MCF 10A (cell line): ENCODE data around the gene HDLBP. TPM values are rescaled to one million over a fixed set of nuclear protein-coding genes. Genes with fewer than 3 reads are reported as not detected.
A peak's percentile ranks its signal among the peaks of the same experiment; 100 is the strongest.

ENCODE experiments used
- BruUV-seq: library from RNA; stranded (reverse); fragments of 400-500 nt; replicated peaks from 2 replicates; lab custom pipeline; 2021; lab: Mats Ljungman, UMichigan
- CTCF ChIA-PET: fragments of 300-600 bp; sonication (Branson Sonifier 250); formaldehyde crosslinking; extraction: SDS; loops from one replicate; lab custom pipeline; 2021; ENCODE audit warnings: antibody characterized with exemption, inconsistent platforms; lab: Yijun Ruan, JAX
- POLR2A ChIA-PET: fragments of 300-600, 350-650 bp; sonication (Branson Sonifier 250); formaldehyde crosslinking; extraction: SDS; loops from one replicate; lab custom pipeline; 2020; ENCODE audit warnings: antibody characterized with exemption, inconsistent platforms; lab: Yijun Ruan, JAX
- DNase-seq: peaks from one replicate; pipeline ENCODE4 v3.0.0-alpha.2; 2018; ENCODE audit not compliant: unreplicated experiment
- H3K27ac Mint-ChIP-seq: one replicate; pipeline ENCODE4 v1.8.0; 2022; ENCODE audit warnings: mild to moderate bottlenecking, low read depth, mixed read lengths; ENCODE audit not compliant: unreplicated experiment
- H3K27me3 Mint-ChIP-seq: one replicate; pipeline ENCODE4 v1.8.0; 2022; ENCODE audit warnings: mixed read lengths; ENCODE audit not compliant: insufficient read depth, unreplicated experiment
- H3K36me3 Mint-ChIP-seq: one replicate; pipeline ENCODE4 v1.8.0; 2022; ENCODE audit warnings: mild to moderate bottlenecking, moderate library complexity, mixed read lengths; ENCODE audit not compliant: insufficient read depth, unreplicated experiment
- H3K4me1 Mint-ChIP-seq: one replicate; pipeline ENCODE4 v1.8.0; 2022; ENCODE audit warnings: mixed read lengths; ENCODE audit not compliant: insufficient read depth, unreplicated experiment
- H3K4me3 Mint-ChIP-seq: one replicate; pipeline ENCODE4 v1.8.0; 2022; ENCODE audit warnings: mild to moderate bottlenecking, moderate library complexity, mixed read lengths; ENCODE audit not compliant: unreplicated experiment
- H3K9me3 Mint-ChIP-seq: one replicate; pipeline ENCODE4 v1.8.0; 2022; ENCODE audit warnings: mixed read lengths; ENCODE audit not compliant: unreplicated experiment
- CTCF ChIP-seq: fragments of 200-600 bp; IDR thresholded peaks from one replicate; pipeline ENCODE4 v1.8.0; 2022; ENCODE audit warnings: antibody characterized with exemption, mild to moderate bottlenecking; ENCODE audit not compliant: unreplicated experiment
- intact Hi-C: fragments of 100-400 bp; cut with micrococcal nuclease; formaldehyde crosslinking; loops from 2 replicates; pipeline ENCODE4 v1.14.1; 2022
- total RNA-seq: library from RNA; stranded (reverse); gene quantifications from 2 replicates; pipeline ENCODE4 v1.2.3, GENCODE V29; 2022

Gene HDLBP
- total RNA-seq, 1 experiment from 2014 or later = 670 TPM

GRCh38 chr2:241263061-241263460 lies 52.4 kb downstream of the HDLBP start:
- TF ChIP-seq CTCF = no peak
- Mint-ChIP-seq H3K4me3 (no peak overlapping the region), H3K36me3 (peaks cover 96% of the 10 kb centered on the region), H3K4me1 (peaks cover 16% of the 10 kb centered on the region), H3K9me3 (no peaks in the 10 kb centered on the region), H3K27ac (peak overlapping the region; percentile 53), H3K27me3 (no peaks in the 10 kb centered on the region)
- no peak for DNase-seq
- POLR2A ChIA-PET = no interaction called here
- CTCF ChIA-PET = interaction anchor here (0.5 kb wide), 1 partner anchor 55 kb away, joined by 4 read pairs; no protein-coding TSS in a partner anchor
- BruUV-seq = no TSS peak
- intact Hi-C loops = no loop called here

GRCh38 chr2:241261628-241262027 lies 53.8 kb downstream of the HDLBP start:
- no peaks in the 10 kb centered on the region for H3K27me3 Mint-ChIP-seq
- no peak for TF ChIP-seq CTCF
- BruUV-seq = no TSS peak
- POLR2A ChIA-PET = interaction anchor here (0.6 kb wide), 1 partner anchor 989 kb away, joined by 3 read pairs; no protein-coding TSS in a partner anchor
- no peak for DNase-seq
- H3K27ac Mint-ChIP-seq = no peak overlapping the region
- H3K4me1 Mint-ChIP-seq = peaks cover 11% of the 10 kb centered on the region
- intact Hi-C loops = no loop called here
- CTCF ChIA-PET = interaction anchor here (0.7 kb wide), 1 partner anchor 352 kb away, joined by 4 read pairs; no protein-coding TSS in a partner anchor
- H3K36me3 Mint-ChIP-seq = peaks cover 89% of the 10 kb centered on the region
- no peak overlapping the region for H3K4me3 Mint-ChIP-seq
- no peaks in the 10 kb centered on the region for H3K9me3 Mint-ChIP-seq

GRCh38 chr2:241260911-241261310 lies 54.6 kb downstream of the HDLBP start:
- CTCF ChIA-PET = interaction anchor here (0.7 kb wide), 1 partner anchor 352 kb away, joined by 4 read pairs; no protein-coding TSS in a partner anchor
- peaks cover 89% of the 10 kb centered on the region for H3K36me3 Mint-ChIP-seq

More at GRCh38 chr2:241260911-241261310, 54.6 kb downstream of the HDLBP start:
- POLR2A ChIA-PET = interaction anchor here (0.6 to 1.4 kb wide), 2 partner anchors 8 to 988 kb away, joined by 3 to 4 read pairs; no protein-coding TSS in a partner anchor
- H3K27ac Mint-ChIP-seq = no peak overlapping the region
- no peaks in the 10 kb centered on the region for H3K9me3 Mint-ChIP-seq
- no peak for TF ChIP-seq CTCF
- no peak overlapping the region for H3K4me3 Mint-ChIP-seq
- no peaks in the 10 kb centered on the region for H3K27me3 Mint-ChIP-seq
- intact Hi-C loops = no loop called here
- BruUV-seq = no TSS peak
- no peak for DNase-seq
- peaks cover 9% of the 10 kb centered on the region for H3K4me1 Mint-ChIP-seq
